ENCODE measurements around the gene MYBPC2. TPM values are rescaled to one million over a fixed set of nuclear protein-coding genes. Genes with fewer than 3 reads are reported as not detected.

MYBPC2 gene
- polyA plus RNA-seq, 1 of the 3 experiments (the other 2 are of a cell fraction): not detected

GRCh38 chr19:50434525-50434924 lies 1.8 kb downstream of the MYBPC2 start:
- Histone ChIP-seq H2AFZ (ENCODE audit: low read depth) (no peak overlapping the region), H3K9me3 (no peaks in the 10 kb centered on the region), H3K9me2 (no peaks in the 10 kb centered on the region), H3K79me2 (ENCODE audit: insufficient read depth) (no peaks in the 10 kb centered on the region), H3K4me3 (ENCODE audit: low read depth in 2 of 2, low read length in 1 of 2) (no peak overlapping the region), H3K27ac (ENCODE audit: low read depth in 2 of 2, low read length in 1 of 2) (no peak overlapping the region), H3K36me3 (replicated peaks in 1 of 2; ENCODE audit: control insufficient read depth in 1 of 2, insufficient read depth in 2 of 2, low read length in 1 of 2) (no peaks in the 10 kb centered on the region), H3K9ac (no peak overlapping the region), H4K20me1 (ENCODE audit: insufficient read depth) (no peaks in the 10 kb centered on the region), H3K27me3 (ENCODE audit: insufficient read depth) (peaks cover 40% of the 10 kb centered on the region), H3K4me2 (no peak overlapping the region), H3F3A (replicated peaks; ENCODE audit: insufficient read depth) (no peaks in the 10 kb centered on the region), H3K4me1 (ENCODE audit: control insufficient read depth in 1 of 2, insufficient read depth in 2 of 2, low read depth in 1 of 2, low read length in 1 of 2) (peaks cover 0 to 19% of the 10 kb centered on the region in 2 experiments; a peak in 1 of 4 replicates)
- ChIA-PET CTCF (no interaction called here), POLR2A (no interaction called here)
- 13% methylated on average over 7 of the region's 12 CpGs for WGBS (ENCODE audit: low lambda C conversion rate)
- TF ChIP-seq RAD21 (IDR thresholded peaks at IDR 0.05; ENCODE audit: low read length): no peak
- no peak for TF ChIP-seq CTCF (IDR thresholded peaks at IDR 0.05)
- TF ChIP-seq JUND (IDR thresholded peaks at IDR 0.05): no peak
- no peak for TF ChIP-seq SIN3A (IDR thresholded peaks at IDR 0.05; ENCODE audit: borderline replicate concordance, low read depth, low read length)
- no peak for TF ChIP-seq NRF1 (IDR thresholded peaks at IDR 0.05; ENCODE audit: low read depth, low read length)
- no peak for TF ChIP-seq EP300 (IDR thresholded peaks at IDR 0.05; ENCODE audit: borderline replicate concordance in 1 of 2, low read depth in 1 of 2, low read length in 1 of 2)
- no peak for TF ChIP-seq YY1 (IDR thresholded peaks at IDR 0.05; ENCODE audit: low read depth)
- no peak for TF ChIP-seq FOXM1 (IDR thresholded peaks at IDR 0.05; ENCODE audit: low read depth)
- no peak for TF ChIP-seq TAF1 (IDR thresholded peaks at IDR 0.05; ENCODE audit: borderline replicate concordance, low read depth, low read length)
- TF ChIP-seq RXRA (IDR thresholded peaks at IDR 0.05; ENCODE audit: borderline replicate concordance, low read depth): no peak
- TF ChIP-seq PBX3 (IDR thresholded peaks at IDR 0.05): no peak
- no peak for TF ChIP-seq FOXJ3 (CRISPR knock-in tag; IDR thresholded peaks at IDR 0.05)
- no peak for TF ChIP-seq TCF12 (IDR thresholded peaks at IDR 0.05)
- TF ChIP-seq MEF2A (IDR thresholded peaks at IDR 0.05; ENCODE audit: borderline replicate concordance, low read depth): no peak
- no peak for TF ChIP-seq ELF1 (IDR thresholded peaks at IDR 0.05)
- TF ChIP-seq GATA2 (CRISPR knock-in tag; IDR thresholded peaks at IDR 0.05): no peak
- no peak for TF ChIP-seq FOSL2 (IDR thresholded peaks at IDR 0.05; ENCODE audit: borderline replicate concordance, low read depth)
- TF ChIP-seq POLR2AphosphoS5 (IDR thresholded peaks at IDR 0.05; ENCODE audit: low read depth, low read length): no peak
- no peak for TF ChIP-seq GABPA (IDR thresholded peaks at IDR 0.05; ENCODE audit: low read depth)
- TF ChIP-seq NFIC (IDR thresholded peaks at IDR 0.05; ENCODE audit: borderline replicate concordance): no peak
- DNase-seq: peak; percentile 80

Measured in SK-N-SH (cell line).